ENCODE results near the gene SLC6A2. TPM values are rescaled to one million over a fixed set of nuclear protein-coding genes. Genes with fewer than 3 reads are reported as not detected.

The SLC6A2 gene
- total and polyA plus RNA-seq, 2 experiments from 2014 or later = 0.35 to 0.39 TPM

DNA sequence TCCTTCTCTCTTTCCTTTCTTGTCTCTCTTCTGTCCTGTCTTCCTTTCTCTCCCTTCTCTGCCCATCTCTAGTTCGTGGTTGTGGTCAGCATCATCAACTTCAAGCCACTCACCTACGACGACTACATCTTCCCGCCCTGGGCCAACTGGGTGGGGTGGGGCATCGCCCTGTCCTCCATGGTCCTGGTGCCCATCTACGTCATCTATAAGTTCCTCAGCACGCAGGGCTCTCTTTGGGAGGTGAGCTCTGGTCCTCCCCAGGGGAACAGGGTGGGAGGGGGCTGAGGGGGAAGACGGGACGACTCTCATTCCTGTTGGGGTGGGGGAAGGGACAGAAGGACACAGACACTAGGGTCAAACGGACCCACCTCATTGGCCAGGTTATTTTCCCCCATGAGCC lies 44.3 kb downstream of the SLC6A2 start:
- H3K36me3 ChIP-seq (ENCODE audit: insufficient read depth) = no peaks in the 10 kb centered on the region
- no peaks in the 10 kb centered on the region for H4K20me1 ChIP-seq (replicated peaks; ENCODE audit: insufficient read depth)
- H3F3A ChIP-seq (replicated peaks; ENCODE audit: low read depth) = no peaks in the 10 kb centered on the region
- H2AFZ ChIP-seq = no peak overlapping the region
- H3K27ac Mint-ChIP-seq = no peak overlapping the region
- H3K4me1 Mint-ChIP-seq = peaks cover 14% of the 10 kb centered on the region; the same call in 2 of the 3 replicates
- H3K36me3 Mint-ChIP-seq (ENCODE audit: low read depth) = no peaks in the 10 kb centered on the region; the same call in 2 of the 3 replicates
- no peak overlapping the region for H3K27ac ChIP-seq (ENCODE audit: low read depth)
- peaks cover 8% of the 10 kb centered on the region; the same call in 1 of the 2 replicates for H3K4me1 ChIP-seq (ENCODE audit: insufficient read depth)
- TF ChIP-seq CREB1 (CRISPR knock-in tag; IDR thresholded peaks at IDR 0.05; ENCODE audit: low read depth) = no peak
- TF ChIP-seq ZNF331 (CRISPR knock-in tag; IDR thresholded peaks at IDR 0.05; ENCODE audit: low read depth) = no peak
- TF ChIP-seq, protein P1, sequence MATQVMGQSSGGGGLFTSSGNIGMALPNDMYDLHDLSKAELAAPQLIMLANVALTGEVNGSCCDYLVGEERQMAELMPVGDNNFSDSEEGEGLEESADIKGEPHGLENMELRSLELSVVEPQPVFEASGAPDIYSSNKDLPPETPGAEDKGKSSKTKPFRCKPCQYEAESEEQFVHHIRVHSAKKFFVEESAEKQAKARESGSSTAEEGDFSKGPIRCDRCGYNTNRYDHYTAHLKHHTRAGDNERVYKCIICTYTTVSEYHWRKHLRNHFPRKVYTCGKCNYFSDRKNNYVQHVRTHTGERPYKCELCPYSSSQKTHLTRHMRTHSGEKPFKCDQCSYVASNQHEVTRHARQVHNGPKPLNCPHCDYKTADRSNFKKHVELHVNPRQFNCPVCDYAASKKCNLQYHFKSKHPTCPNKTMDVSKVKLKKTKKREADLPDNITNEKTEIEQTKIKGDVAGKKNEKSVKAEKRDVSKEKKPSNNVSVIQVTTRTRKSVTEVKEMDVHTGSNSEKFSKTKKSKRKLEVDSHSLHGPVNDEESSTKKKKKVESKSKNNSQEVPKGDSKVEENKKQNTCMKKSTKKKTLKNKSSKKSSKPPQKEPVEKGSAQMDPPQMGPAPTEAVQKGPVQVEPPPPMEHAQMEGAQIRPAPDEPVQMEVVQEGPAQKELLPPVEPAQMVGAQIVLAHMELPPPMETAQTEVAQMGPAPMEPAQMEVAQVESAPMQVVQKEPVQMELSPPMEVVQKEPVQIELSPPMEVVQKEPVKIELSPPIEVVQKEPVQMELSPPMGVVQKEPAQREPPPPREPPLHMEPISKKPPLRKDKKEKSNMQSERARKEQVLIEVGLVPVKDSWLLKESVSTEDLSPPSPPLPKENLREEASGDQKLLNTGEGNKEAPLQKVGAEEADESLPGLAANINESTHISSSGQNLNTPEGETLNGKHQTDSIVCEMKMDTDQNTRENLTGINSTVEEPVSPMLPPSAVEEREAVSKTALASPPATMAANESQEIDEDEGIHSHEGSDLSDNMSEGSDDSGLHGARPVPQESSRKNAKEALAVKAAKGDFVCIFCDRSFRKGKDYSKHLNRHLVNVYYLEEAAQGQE (IDR thresholded peaks at IDR 0.05; ENCODE audit: unreplicated experiment) = no peak
- no peak for TF ChIP-seq EZH2phosphoT487 (IDR thresholded peaks at IDR 0.05; ENCODE audit: unreplicated experiment)
- no peak for TF ChIP-seq NANOG (IDR thresholded peaks at IDR 0.05; ENCODE audit: borderline replicate concordance)
- TF ChIP-seq ZNF114 (CRISPR knock-in tag; IDR thresholded peaks at IDR 0.05) = no peak
- TF ChIP-seq JUNB (IDR thresholded peaks at IDR 0.05; ENCODE audit: unreplicated experiment) = no peak
- TF ChIP-seq POLR2AphosphoS5 (IDR thresholded peaks at IDR 0.05; ENCODE audit: low read depth) = no peak
- TF ChIP-seq, protein P2, sequence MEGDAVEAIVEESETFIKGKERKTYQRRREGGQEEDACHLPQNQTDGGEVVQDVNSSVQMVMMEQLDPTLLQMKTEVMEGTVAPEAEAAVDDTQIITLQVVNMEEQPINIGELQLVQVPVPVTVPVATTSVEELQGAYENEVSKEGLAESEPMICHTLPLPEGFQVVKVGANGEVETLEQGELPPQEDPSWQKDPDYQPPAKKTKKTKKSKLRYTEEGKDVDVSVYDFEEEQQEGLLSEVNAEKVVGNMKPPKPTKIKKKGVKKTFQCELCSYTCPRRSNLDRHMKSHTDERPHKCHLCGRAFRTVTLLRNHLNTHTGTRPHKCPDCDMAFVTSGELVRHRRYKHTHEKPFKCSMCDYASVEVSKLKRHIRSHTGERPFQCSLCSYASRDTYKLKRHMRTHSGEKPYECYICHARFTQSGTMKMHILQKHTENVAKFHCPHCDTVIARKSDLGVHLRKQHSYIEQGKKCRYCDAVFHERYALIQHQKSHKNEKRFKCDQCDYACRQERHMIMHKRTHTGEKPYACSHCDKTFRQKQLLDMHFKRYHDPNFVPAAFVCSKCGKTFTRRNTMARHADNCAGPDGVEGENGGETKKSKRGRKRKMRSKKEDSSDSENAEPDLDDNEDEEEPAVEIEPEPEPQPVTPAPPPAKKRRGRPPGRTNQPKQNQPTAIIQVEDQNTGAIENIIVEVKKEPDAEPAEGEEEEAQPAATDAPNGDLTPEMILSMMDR (conservative IDR thresholded peaks at IDR 0.05; ENCODE audit: low read depth in 2 of 2) = no peak
- TF ChIP-seq, protein P3, sequence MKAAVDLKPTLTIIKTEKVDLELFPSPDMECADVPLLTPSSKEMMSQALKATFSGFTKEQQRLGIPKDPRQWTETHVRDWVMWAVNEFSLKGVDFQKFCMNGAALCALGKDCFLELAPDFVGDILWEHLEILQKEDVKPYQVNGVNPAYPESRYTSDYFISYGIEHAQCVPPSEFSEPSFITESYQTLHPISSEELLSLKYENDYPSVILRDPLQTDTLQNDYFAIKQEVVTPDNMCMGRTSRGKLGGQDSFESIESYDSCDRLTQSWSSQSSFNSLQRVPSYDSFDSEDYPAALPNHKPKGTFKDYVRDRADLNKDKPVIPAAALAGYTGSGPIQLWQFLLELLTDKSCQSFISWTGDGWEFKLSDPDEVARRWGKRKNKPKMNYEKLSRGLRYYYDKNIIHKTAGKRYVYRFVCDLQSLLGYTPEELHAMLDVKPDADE (IDR thresholded peaks at IDR 0.05) = no peak
- TF ChIP-seq EZH2 (IDR thresholded peaks at IDR 0.05; ENCODE audit: low read depth, unreplicated experiment) = no peak
- TF ChIP-seq, protein P4, sequence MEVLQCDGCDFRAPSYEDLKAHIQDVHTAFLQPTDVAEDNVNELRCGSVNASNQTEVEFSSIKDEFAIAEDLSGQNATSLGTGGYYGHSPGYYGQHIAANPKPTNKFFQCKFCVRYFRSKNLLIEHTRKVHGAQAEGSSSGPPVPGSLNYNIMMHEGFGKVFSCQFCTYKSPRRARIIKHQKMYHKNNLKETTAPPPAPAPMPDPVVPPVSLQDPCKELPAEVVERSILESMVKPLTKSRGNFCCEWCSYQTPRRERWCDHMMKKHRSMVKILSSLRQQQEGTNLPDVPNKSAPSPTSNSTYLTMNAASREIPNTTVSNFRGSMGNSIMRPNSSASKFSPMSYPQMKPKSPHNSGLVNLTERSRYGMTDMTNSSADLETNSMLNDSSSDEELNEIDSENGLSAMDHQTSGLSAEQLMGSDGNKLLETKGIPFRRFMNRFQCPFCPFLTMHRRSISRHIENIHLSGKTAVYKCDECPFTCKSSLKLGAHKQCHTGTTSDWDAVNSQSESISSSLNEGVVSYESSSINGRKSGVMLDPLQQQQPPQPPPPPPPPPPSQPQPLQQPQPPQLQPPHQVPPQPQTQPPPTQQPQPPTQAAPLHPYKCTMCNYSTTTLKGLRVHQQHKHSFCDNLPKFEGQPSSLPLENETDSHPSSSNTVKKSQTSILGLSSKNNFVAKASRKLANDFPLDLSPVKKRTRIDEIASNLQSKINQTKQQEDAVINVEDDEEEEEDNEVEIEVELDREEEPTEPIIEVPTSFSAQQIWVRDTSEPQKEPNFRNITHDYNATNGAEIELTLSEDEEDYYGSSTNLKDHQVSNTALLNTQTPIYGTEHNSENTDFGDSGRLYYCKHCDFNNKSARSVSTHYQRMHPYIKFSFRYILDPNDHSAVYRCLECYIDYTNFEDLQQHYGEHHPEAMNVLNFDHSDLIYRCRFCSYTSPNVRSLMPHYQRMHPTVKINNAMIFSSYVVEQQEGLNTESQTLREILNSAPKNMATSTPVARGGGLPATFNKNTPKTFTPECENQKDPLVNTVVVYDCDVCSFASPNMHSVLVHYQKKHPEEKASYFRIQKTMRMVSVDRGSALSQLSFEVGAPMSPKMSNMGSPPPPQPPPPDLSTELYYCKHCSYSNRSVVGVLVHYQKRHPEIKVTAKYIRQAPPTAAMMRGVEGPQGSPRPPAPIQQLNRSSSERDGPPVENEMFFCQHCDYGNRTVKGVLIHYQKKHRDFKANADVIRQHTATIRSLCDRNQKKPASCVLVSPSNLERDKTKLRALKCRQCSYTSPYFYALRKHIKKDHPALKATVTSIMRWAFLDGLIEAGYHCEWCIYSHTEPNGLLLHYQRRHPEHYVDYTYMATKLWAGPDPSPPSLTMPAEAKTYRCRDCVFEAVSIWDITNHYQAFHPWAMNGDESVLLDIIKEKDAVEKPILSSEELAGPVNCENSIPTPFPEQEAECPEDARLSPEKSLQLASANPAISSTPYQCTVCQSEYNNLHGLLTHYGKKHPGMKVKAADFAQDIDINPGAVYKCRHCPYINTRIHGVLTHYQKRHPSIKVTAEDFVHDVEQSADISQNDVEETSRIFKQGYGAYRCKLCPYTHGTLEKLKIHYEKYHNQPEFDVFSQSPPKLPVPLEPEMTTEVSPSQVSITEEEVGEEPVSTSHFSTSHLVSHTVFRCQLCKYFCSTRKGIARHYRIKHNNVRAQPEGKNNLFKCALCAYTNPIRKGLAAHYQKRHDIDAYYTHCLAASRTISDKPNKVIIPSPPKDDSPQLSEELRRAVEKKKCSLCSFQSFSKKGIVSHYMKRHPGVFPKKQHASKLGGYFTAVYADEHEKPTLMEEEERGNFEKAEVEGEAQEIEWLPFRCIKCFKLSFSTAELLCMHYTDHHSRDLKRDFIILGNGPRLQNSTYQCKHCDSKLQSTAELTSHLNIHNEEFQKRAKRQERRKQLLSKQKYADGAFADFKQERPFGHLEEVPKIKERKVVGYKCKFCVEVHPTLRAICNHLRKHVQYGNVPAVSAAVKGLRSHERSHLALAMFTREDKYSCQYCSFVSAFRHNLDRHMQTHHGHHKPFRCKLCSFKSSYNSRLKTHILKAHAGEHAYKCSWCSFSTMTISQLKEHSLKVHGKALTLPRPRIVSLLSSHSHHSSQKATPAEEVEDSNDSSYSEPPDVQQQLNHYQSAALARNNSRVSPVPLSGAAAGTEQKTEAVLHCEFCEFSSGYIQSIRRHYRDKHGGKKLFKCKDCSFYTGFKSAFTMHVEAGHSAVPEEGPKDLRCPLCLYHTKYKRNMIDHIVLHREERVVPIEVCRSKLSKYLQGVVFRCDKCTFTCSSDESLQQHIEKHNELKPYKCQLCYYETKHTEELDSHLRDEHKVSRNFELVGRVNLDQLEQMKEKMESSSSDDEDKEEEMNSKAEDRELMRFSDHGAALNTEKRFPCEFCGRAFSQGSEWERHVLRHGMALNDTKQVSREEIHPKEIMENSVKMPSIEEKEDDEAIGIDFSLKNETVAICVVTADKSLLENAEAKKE (CRISPR knock-in tag; IDR thresholded peaks at IDR 0.05) = no peak
- TF ChIP-seq STAT1 (IDR thresholded peaks at IDR 0.05; ENCODE audit: unreplicated experiment) = no peak
- DNase-seq (ENCODE audit: low spot score) (no peak), ATAC-seq (no peak)
- no peaks in the 10 kb centered on the region for H3K79me2 ChIP-seq (replicated peaks; ENCODE audit: insufficient read depth)
- H3K27me3 Mint-ChIP-seq (ENCODE audit: insufficient read depth, low read depth, poor library complexity) = no peaks in the 10 kb centered on the region
- H3K9me2 ChIP-seq (ENCODE audit: insufficient read depth) = no peaks in the 10 kb centered on the region
- H3K27me3 ChIP-seq (ENCODE audit: insufficient read depth) = no peaks in the 10 kb centered on the region
- no peak overlapping the region for H3K4me3 ChIP-seq
- no peak overlapping the region for H3K4me2 ChIP-seq
- H3K4me3 Mint-ChIP-seq = no peak overlapping the region
- H3K9me3 Mint-ChIP-seq = no peaks in the 10 kb centered on the region
